CD4-positive, alpha-beta T cell treated with Interleukin-17A for 1 hour (primary cell): ENCODE results near the gene DENND6A.
"Not testable (repeated sequence)": the region's sequence is repeated elsewhere in the genome, so short reads cannot be mapped to it uniquely, and the experiment has no call there.

Source experiments
- DNase-seq: peaks from one replicate; pipeline ENCODE4 v3.0.0-alpha.2; 2020

The DENND6A gene

GRCh38 chr3:57692133-57692395 lies 813 bp downstream of the DENND6A start:
- DNase-seq: not testable (repeated sequence)

- peak; percentile 20 for DNase-seq
These were observed 1.3 kb downstream of the DENND6A start for GRCh38 chr3:57691411-57692132.

- DNase-seq: no peak
These were observed 3.4 kb downstream of the DENND6A start for GRCh38 chr3:57689367-57690053.

GRCh38 chr3:57688291-57688690 lies 4.6 kb downstream of the DENND6A start:
- DNase-seq: no peak

GRCh38 chr3:57683286-57683685 lies 9.6 kb downstream of the DENND6A start:
- DNase-seq: no peak

- DNase-seq: no peak
These were observed 10.6 kb downstream of the DENND6A start for GRCh38 chr3:57682284-57682683.

- DNase-seq: peak; percentile 27
These were observed 11.2 kb downstream of the DENND6A start for GRCh38 chr3:57681691-57682090.

GRCh38 chr3:57680046-57680445 lies 12.8 kb downstream of the DENND6A start:
- no peak for DNase-seq

- no peak for DNase-seq
These were observed 17.3 kb downstream of the DENND6A start for GRCh38 chr3:57675530-57675929.

- no peak for DNase-seq
These were observed 19.7 kb downstream of the DENND6A start for GRCh38 chr3:57673156-57673555.

GRCh38 chr3:57670543-57670942 lies 22.3 kb downstream of the DENND6A start:
- no peak for DNase-seq

- no peak for DNase-seq
These were observed 31.5 kb downstream of the DENND6A start for GRCh38 chr3:57661404-57661803.

- DNase-seq: no peak
These were observed 33.0 kb downstream of the DENND6A start for GRCh38 chr3:57659806-57660439.

GRCh38 chr3:57659004-57659673 lies 33.7 kb downstream of the DENND6A start:
- DNase-seq: no peak

- no peak for DNase-seq
These were observed 34.3 kb downstream of the DENND6A start for GRCh38 chr3:57658536-57658935.

GRCh38 chr3:57655727-57656126 lies 37.1 kb downstream of the DENND6A start:
- no peak for DNase-seq

- no peak for DNase-seq
These were observed 38.6 kb downstream of the DENND6A start for GRCh38 chr3:57654267-57654666.

GRCh38 chr3:57652203-57652602 lies 40.7 kb downstream of the DENND6A start:
- no peak for DNase-seq

GRCh38 chr3:57647292-57647940 lies 45.5 kb downstream of the DENND6A start:
- DNase-seq: no peak

- peak; percentile 24 for DNase-seq
These were observed 46.2 kb downstream of the DENND6A start for GRCh38 chr3:57646723-57647122.

- DNase-seq: no peak
These were observed 48.1 kb downstream of the DENND6A start for GRCh38 chr3:57644740-57645139.

- DNase-seq: no peak
These were observed 55.5 kb downstream of the DENND6A start for GRCh38 chr3:57637391-57637790.

GRCh38 chr3:57634259-57634658 lies 58.6 kb downstream of the DENND6A start:
- not testable (repeated sequence) for DNase-seq
